AG09319 (cell line): Measurements from ENCODE around the gene COBL.

Experiments used
- DNase-seq: peaks from one replicate; pipeline ENCODE4 v3.0.0-alpha.2; 2010; ENCODE audit warnings: low read depth; ENCODE audit errors: extremely low read depth
- TF ChIP-seq, protein P1 (sequence below): IDR thresholded peaks from 2 replicates; pipeline ENCODE4 v1.5.1; 2011; ENCODE audit warnings: low read depth, mild to moderate bottlenecking, inconsistent platforms, low read length, moderate library complexity

Gene COBL

DNA sequence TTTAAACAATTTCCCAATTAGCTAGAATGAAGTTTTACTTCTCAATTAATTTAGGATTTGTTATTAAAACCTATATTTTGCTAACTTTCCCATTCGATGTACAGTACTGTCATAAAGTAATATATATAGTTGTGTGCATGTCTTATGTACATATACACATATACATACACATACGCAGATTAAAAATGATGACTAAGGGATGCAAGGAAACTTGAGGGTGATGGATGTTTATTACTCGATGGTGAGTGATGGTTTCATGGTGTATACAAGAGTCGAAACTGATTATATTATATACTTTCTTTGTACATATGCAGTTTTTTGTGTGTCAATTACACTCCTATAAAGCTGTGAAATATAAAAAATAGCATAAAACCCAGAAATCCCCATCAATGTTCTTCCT lies 248.2 kb downstream of the COBL start:
- no peak for DNase-seq
- TF ChIP-seq, protein P1, sequence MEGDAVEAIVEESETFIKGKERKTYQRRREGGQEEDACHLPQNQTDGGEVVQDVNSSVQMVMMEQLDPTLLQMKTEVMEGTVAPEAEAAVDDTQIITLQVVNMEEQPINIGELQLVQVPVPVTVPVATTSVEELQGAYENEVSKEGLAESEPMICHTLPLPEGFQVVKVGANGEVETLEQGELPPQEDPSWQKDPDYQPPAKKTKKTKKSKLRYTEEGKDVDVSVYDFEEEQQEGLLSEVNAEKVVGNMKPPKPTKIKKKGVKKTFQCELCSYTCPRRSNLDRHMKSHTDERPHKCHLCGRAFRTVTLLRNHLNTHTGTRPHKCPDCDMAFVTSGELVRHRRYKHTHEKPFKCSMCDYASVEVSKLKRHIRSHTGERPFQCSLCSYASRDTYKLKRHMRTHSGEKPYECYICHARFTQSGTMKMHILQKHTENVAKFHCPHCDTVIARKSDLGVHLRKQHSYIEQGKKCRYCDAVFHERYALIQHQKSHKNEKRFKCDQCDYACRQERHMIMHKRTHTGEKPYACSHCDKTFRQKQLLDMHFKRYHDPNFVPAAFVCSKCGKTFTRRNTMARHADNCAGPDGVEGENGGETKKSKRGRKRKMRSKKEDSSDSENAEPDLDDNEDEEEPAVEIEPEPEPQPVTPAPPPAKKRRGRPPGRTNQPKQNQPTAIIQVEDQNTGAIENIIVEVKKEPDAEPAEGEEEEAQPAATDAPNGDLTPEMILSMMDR, result no peak

DNA sequence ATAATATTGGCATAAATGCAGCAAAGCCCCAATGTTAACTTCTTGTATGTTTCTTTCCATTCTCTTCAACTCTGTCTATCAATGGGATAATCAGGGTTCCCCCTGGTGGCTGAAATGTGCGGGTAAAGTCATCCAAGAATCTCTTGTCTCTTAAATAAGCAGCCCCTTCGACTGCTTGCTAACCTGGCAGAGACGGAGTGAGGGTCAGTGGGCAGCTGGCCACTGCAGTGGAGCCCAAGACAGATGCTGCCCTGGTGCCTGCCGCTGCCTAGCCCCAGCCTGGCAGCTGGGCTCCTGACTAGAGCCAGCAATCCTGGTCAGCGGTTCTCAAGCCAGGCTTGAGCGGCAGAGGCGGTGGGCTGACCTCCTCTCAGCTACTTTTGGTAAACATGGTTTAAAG lies 248.9 kb downstream of the COBL start:
- TF ChIP-seq, protein P1, result peak; percentile 77
- DNase-seq, result peak; percentile 44

DNA sequence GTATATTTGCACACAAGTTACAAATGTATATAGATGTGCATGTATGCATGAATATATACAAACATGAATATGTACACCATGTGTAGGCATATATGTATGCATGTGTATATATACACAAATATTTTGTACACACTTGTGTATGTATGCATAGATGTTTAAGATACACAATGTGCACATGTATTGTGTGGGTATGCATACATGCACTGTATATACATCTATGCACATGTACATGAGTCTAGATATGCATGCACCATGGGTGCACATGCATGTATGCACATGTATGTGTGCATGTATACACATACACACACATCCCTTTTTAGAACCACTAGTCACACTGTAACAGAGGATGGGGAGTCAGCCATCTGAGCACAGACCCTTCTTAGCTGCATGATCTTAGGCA lies 249.4 kb downstream of the COBL start:
- TF ChIP-seq, protein P1, result no peak
- DNase-seq, result no peak

DNA sequence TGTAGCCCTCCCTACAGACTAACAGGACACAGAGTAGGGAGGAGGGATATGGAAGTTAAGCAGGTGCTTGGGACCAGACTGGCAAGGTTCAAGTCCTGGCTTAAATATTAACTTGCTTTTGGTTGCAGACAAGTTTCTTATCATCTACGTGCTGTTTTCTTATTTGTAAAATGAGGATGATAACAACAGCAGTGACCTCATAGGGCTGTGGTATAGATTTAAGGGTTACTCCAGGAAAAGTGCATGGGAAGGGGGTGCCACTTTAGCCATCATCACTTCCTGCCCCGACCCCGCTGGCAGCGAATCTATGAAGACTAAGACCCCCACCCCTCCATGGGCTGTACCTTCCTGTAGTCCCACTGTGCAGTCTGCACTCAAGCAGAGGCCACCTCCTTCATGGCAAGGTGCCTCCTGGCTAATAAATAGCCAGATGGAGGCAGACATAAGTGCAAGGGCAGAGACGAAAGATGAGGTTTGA lies 250.2 kb downstream of the COBL start:
- DNase-seq, result no peak
- TF ChIP-seq, protein P1, result no peak

DNA sequence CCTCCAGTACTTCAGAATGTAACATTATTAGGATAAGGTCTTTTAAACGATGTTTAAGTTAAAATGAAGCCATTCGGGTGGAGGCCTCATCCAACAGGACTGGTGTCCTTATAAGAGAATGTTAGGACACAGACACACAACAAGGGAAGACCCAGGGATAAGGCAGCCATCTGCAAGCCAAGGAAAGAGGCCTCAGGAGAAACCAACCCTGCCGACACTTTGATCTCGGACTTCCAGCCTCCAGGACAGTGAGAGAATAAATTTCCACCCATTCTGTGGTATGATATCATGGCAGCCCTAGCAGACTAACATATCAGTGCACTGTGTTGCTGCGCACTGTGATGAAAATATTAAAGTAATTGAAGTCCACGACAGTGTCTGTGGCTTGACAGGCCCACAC lies 250.8 kb downstream of the COBL start:
- no peak for DNase-seq
- TF ChIP-seq, protein P1, result no peak

DNA sequence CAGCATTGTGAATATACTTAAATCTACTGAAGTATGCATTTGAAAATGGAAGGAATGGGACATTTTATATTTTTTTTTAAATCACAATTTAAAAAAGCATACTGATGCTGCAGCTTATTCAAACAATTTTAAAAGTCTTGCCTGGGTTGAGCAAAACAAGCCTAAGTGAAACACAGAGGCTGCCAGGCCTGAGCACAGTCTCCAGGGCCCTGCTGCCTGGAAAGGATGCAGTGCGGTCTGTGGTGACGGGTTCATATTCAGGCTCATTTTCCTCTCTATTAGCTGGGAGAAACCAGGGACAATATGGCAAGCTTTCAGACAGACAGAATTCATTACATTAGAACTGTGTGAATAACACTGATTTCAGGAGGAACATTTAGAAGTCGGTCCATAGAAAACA lies 251.9 kb downstream of the COBL start:
- TF ChIP-seq, protein P1, result no peak
- no peak for DNase-seq

DNA sequence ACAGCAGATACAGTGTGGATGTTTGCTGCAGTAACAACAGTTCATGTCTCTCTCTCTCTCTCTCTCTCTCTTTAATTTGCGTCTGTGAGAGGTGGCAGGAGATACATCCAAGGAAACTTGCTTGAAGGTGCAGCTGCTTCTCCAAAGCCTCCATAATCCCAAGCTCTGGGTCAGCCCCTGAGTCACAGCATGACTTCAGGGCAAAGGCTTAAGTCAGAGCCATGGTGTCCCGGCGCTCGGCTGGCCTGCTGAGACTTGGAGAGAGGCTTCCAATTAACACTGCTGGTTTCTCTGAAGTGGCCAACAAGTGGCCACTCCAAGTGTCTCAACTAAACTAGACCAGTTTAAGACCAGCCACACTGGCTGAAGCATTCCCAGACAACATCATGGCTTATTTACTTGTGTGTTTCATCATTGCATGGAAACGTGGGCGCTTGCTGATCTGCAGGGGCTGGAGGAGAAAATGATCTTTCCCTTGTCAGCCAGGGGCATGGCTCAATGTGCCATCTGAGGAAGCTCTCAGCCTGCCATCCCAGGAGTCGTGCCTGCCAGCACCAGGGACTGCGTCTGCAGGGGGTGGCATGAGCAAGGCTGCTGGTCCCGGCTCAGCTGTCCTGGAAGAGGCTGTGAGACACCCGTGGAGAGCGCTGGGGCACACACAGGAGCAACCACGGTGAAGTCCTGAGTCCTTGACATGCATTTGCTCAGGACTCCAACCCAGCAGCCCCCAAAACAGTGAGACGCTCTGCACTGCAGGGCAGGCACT lies 254.2 kb downstream of the COBL start:
- no peak for DNase-seq
- TF ChIP-seq, protein P1, result no peak
